HG03520 (cell line): ENCODE measurements around the gene SERPINI1.

Source experiments
- ATAC-seq: cut with Tn5 transposase; IDR thresholded peaks from one replicate; pipeline ENCODE4 v1.9.1; 2021; ENCODE audit warnings: mild to moderate bottlenecking, moderate library complexity; ENCODE audit not compliant: unreplicated experiment

SERPINI1 gene

GRCh38 chr3:167843886-167844285 is 108.4 kb downstream of the SERPINI1 start:
- peak; percentile 42 for ATAC-seq

GRCh38 chr3:167844528-167844927 is 109.0 kb downstream of the SERPINI1 start:
- ATAC-seq = no peak

- ATAC-seq = no peak
Observed at GRCh38 chr3:167851171-167851570, 115.7 kb downstream of the SERPINI1 start.

GRCh38 chr3:167851749-167852148 is 116.2 kb downstream of the SERPINI1 start:
- ATAC-seq = no peak

- no peak for ATAC-seq
Observed at GRCh38 chr3:167852216-167852615, 116.7 kb downstream of the SERPINI1 start.

- no peak for ATAC-seq
Observed at GRCh38 chr3:167854063-167854462, 118.5 kb downstream of the SERPINI1 start.

GRCh38 chr3:167854846-167855245 is 119.3 kb downstream of the SERPINI1 start:
- no peak for ATAC-seq

GRCh38 chr3:167855306-167855705 is 119.8 kb downstream of the SERPINI1 start:
- ATAC-seq = no peak

- no peak for ATAC-seq
Observed at GRCh38 chr3:167858865-167859264, 123.3 kb downstream of the SERPINI1 start.

- no peak for ATAC-seq
Observed at GRCh38 chr3:167859610-167860009, 124.1 kb downstream of the SERPINI1 start.

- ATAC-seq = no peak
Observed at GRCh38 chr3:167861649-167862048, 126.1 kb downstream of the SERPINI1 start.

GRCh38 chr3:167862104-167862730 is 126.7 kb downstream of the SERPINI1 start:
- ATAC-seq = no peak

- no peak for ATAC-seq
Observed at GRCh38 chr3:167863811-167864551, 128.5 kb downstream of the SERPINI1 start.

GRCh38 chr3:167864552-167864874 is 129.0 kb downstream of the SERPINI1 start:
- ATAC-seq = no peak

- ATAC-seq = no peak
Observed at GRCh38 chr3:167866331-167866730, 130.8 kb downstream of the SERPINI1 start.

GRCh38 chr3:167867981-167868380 is 132.5 kb downstream of the SERPINI1 start:
- no peak for ATAC-seq

- ATAC-seq = no peak
Observed at GRCh38 chr3:167870181-167870580, 134.7 kb downstream of the SERPINI1 start.

GRCh38 chr3:167870759-167871158 is 135.2 kb downstream of the SERPINI1 start:
- ATAC-seq = no peak

- no peak for ATAC-seq
Observed at GRCh38 chr3:167872032-167872431, 136.5 kb downstream of the SERPINI1 start.

- no peak for ATAC-seq
Observed at GRCh38 chr3:167872941-167873340, 137.4 kb downstream of the SERPINI1 start.

- ATAC-seq = no peak
Observed at GRCh38 chr3:167874671-167875372, 139.3 kb downstream of the SERPINI1 start.
